SW 1271 (cell line): ENCODE measurements around the gene PROSER1.
"Not testable (repeated sequence)": the region's sequence is repeated elsewhere in the genome, so short reads cannot be mapped to it uniquely, and the experiment has no call there.

Source experiments
- DNase-seq, 2 experiments: peaks; one replicate each; lab custom pipeline; 2025; lab: John Stamatoyannopoulos, UW

Gene PROSER1

DNA sequence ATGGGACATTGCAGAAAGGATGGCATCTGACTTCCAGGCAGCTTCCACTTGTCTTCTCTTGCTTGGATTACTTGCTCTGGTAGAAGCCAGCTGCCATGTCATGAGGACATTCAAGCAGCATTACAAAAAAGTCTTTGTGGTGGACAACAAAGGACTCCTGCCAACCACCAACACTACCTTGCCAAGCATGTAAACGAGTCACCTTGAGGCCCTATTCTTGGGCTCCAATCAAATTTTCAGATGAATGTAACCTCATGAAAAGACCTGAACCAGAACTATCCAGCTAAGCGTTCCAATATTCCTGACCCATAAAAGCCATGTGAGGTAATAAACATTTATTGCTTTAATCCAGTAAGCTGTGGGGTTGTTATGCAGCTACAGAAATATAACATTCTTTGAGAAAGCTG is 12.5 kb downstream of the PROSER1 start:
- no peak for DNase-seq

- DNase-seq: no peak
Observed at GRCh38 chr13:39023761-39024160, 14.1 kb downstream of the PROSER1 start.

DNA sequence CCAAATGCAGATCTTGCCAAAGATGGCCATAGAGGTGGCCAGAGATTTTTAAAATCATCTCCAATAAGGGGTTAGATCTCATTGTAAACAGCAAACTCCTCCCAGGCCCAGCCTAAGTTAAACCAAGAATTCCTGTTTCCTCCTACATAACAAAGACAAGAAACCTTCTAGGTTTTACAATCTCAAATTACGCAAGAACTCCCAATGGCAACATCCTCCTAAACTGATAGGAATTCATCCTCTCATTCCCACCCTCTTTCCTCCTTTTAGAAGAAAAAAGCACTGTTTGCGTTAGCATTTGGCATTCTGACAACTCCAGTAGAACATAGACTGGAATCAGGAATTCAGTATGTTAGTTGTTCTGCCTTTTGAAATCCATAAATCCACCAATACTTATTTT is 14.6 kb downstream of the PROSER1 start:
- DNase-seq: no peak

DNA sequence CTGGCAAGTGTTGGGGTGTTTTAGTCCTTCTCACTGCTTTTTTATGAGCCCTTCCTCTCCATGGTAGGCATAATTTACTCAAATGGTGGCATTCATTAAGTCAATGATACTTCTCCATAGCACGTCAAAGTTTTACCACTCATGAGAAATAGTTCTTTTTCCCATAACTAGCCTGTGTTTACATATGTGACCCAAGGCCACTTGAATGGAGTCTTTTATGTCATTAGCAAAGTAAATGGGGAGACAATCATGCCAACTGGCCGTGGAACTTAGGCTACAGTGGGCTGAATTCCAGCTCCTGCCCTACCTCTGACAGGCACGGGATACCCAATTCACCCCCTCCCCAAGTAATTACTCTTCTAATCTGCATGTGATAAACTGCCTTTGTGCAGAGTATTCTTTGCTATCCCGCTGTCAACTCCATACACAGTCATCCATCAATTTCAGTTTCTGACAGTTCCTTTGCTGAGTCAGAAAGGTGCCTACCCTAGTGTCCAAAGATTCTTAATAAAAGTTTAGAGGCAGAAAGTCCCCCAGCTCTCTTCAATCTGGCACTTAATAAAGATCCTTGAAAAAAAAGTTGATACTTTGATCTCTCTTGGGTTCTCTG is 16.9 kb downstream of the PROSER1 start:
- DNase-seq: no peak

GRCh38 chr13:39016787-39017186 is 21.1 kb downstream of the PROSER1 start:
- peak in 1 of 2 experiments; percentile 26 for DNase-seq

DNA sequence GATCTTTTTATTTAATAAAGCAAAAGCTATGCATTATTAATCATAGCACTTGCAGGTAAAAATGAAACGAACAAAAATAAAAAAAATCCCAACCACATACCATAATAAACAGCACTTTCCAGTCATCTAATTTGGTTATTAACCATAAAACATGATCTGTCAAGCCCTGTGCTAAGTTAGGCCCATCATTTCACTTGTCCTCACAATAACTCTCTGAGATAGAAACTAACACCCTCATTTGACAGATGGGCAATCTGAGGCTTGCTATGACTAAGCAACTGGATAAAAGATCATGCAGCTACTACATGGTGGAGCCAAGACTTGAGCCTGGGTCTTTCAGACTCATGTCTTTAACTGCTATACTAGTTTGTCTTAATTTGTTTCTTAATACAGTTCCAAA is 21.8 kb downstream of the PROSER1 start:
- no peak for DNase-seq

DNA sequence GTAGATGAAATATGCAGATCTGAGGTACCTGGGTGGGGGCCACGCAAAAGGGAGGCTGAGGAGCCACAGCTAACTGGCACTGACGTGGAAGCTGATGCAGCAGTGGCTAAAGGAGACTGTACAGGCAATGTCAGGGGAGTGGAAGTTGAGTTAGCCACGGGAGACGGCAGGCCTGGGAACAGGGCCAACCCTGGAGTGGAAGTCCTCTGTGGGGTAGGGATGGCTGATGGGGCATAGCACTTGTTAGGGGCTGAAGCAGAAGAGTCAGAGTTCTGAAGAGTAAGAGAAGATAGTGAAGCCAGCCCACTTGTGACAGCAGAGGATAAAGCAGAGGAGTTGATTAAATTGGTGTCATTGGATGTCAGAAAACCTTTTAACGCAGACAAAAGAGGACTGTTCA is 24.4 kb downstream of the PROSER1 start:
- DNase-seq: no peak

DNA sequence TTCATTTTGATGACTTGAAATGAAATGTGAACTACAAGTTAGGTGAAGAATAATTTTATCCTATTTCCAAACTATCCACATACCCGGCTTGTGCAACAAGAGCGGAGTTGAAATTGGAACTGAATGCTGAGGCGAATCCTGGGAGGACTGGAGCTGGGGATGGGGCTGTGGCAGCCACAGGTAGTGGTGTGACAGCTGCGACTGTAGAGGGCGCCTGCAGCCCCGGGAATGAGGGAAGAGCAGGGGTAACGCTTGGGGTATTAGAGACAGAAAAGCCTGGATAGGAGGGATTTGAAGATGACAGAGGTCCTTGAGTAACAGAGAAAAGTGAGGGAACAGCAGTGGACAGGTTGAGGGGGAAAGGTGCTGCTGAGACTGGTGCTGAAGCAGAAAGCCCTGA is 25.3 kb downstream of the PROSER1 start:
- no peak for DNase-seq

- not testable (repeated sequence) for DNase-seq
Observed at GRCh38 chr13:39006371-39007111, 31.3 kb downstream of the PROSER1 start.

DNA sequence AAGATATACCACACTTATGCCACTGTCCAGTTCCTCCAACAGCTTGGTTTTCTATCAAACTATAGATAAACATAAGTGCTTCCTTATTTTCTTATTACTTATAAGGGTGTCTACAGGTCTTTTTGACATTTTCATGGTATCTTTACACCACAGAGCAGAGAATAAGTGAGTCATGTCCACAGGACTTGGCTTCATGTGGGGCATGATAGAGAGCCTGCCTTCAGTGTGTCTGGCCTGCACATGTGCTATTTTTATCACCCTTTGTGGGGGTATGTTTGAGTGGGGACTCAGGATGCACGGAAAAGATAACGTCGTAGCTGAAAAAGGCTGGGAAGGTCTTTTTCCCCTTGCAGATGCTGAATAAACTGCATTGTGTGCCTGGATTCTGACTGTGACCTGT is 39.1 kb downstream of the PROSER1 start:
- DNase-seq: no peak

- no peak for DNase-seq
Observed at GRCh38 chr13:38993381-38993780, 44.5 kb downstream of the PROSER1 start.

- no peak for DNase-seq
Observed at GRCh38 chr13:38990693-38991092, 47.2 kb downstream of the PROSER1 start, which contains the start of gene STOML3. Gene STOML3 (minus strand): TSS chr13:38990831. CDS start chr13:38990721, 110 bp downstream.

DNA sequence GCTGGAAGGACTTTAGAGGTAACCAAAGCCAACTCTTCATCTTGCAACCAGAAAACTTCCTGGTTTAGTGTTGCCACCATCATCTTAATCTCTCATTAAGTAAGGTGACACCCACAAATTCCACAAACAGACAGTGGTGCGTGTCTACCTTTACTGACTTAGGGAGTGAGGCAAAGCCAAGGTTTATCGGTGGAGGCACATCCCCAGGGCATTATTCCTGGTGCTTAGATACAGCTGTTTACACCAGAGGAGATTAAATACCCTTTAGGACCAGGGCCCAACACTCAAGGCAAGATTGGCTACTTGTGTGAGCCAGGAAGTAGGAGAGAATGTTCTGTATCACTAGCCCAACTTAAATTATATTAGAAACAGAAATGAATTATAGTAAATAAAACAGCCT is 56.8 kb downstream of the PROSER1 start:
- DNase-seq: no peak

GRCh38 chr13:38980750-38981078 is 57.2 kb downstream of the PROSER1 start:
- DNase-seq: no peak

DNA sequence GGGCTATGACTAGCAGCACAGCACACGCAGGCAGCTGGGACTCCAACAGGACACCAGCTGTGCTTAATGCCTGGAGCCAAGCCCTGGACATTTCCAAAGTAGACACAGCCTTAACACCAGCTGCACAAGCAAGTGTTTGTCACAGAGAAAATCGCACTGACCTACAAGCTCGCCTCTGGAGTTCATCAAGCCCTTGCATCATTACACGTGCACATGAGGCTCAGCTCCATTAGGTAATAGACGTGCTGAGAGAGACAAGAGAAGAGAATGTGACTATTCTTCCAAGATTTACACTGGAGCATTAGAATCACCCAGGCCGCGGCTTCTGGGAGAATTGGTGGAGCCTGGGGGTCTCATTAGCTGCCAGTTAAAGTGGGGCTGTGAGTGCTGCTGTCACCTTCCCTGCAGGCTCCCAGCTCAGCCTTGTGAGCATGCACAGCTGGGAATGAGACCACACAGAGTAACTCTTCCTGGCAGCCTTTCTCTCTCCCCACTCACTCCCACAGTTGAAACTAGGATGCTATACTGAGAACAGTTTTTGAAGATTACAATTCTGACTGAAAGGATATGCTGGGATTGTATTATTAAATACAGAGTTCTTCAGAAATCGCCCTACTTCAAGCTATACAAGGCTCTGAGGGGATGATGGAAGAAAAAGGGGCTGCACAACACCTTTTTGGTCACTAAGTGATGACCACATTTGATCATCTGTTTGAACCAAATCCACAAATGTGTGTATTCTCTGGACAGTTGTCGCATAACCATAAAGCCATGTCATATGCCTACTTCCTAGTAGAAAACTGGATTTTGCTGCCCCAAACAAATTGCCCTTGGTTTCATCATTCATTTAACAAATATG is 57.8 kb downstream of the PROSER1 start:
- DNase-seq: no peak

GRCh38 chr13:38970380-38971051 is 67.4 kb downstream of the PROSER1 start:
- DNase-seq: no peak

- DNase-seq: no peak
Observed at GRCh38 chr13:38969187-38969586, 68.7 kb downstream of the PROSER1 start.

DNA sequence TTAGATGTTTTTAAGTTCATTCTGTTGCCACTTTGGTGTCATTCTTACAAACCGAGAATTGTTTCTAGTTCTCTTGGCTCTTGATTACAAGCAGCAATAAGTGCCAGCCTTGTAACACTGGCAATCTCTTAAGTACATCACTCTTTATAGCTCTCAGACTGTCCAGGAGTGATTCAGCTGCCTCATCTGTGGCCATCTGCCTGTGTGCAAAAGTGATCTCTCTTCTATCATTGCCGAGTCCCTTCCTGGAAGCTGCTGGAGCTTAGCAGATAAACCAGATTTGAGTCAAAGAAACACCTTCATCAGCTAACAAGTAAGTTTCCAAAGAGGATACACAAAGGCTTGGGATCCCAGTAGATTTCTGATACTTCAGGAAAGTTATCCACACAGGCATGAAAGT is 70.4 kb downstream of the PROSER1 start:
- no peak for DNase-seq

GRCh38 chr13:38965281-38965680 is 72.6 kb downstream of the PROSER1 start:
- no peak for DNase-seq

- no peak for DNase-seq
Observed at GRCh38 chr13:38960175-38960574, 77.7 kb downstream of the PROSER1 start.
